AG04449 (cell line): ENCODE data around the gene CD300LF.

Experiments
- CTCF ChIA-PET: fragments of 350-600 bp; formaldehyde crosslinking; extraction: SDS; loops from one replicate; lab custom pipeline; 2021; ENCODE audit warnings: antibody characterized with exemption; lab: Yijun Ruan, JAX
- POLR2A ChIA-PET: fragments of 400-600, 350-600 bp; formaldehyde crosslinking; extraction: SDS; loops from one replicate; lab custom pipeline; 2020; ENCODE audit warnings: antibody characterized with exemption, inconsistent platforms; lab: Yijun Ruan, JAX
- DNase-seq: peaks from one replicate; pipeline ENCODE4 v3.0.0-alpha.2; 2010; ENCODE audit warnings: low read depth, low spot score
- H3K4me3 ChIP-seq: 2 replicates; pipeline ENCODE4 v1.5.1; 2011; ENCODE audit warnings: low read depth, mild to moderate bottlenecking, control low read depth, low read length
- TF ChIP-seq, protein P1 (sequence below): IDR thresholded peaks from one replicate; pipeline ENCODE4 v1.5.1; 2011; ENCODE audit warnings: mild to moderate bottlenecking, moderate library complexity, low read length, control low read depth, inconsistent platforms; ENCODE audit not compliant: insufficient read depth; ENCODE audit errors: missing control alignments

Gene CD300LF

DNA sequence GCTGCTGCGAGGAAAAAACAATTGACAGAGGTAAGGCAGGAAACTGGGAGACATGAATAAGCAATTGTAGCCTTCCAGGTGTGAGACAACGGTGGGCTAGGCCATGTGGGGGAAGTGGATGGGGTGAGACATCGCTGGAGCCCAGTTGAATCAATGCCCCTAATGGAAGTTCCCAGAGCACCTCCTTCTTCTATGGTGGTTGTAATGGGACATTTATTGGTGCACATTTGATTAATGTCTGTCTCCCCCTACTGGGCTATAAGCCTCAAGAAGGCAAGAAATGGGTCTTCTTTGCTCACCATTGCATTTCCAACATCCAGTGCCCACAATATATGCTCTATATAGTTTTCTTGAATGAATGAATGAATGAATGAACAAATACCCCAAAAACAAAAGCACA lies 66.5 kb downstream of the CD300LF start:
- CTCF ChIA-PET: no interaction called here
- no peak for DNase-seq
- POLR2A ChIA-PET: no interaction called here
- H3K4me3 ChIP-seq: no peak overlapping the region
- TF ChIP-seq, protein P1, sequence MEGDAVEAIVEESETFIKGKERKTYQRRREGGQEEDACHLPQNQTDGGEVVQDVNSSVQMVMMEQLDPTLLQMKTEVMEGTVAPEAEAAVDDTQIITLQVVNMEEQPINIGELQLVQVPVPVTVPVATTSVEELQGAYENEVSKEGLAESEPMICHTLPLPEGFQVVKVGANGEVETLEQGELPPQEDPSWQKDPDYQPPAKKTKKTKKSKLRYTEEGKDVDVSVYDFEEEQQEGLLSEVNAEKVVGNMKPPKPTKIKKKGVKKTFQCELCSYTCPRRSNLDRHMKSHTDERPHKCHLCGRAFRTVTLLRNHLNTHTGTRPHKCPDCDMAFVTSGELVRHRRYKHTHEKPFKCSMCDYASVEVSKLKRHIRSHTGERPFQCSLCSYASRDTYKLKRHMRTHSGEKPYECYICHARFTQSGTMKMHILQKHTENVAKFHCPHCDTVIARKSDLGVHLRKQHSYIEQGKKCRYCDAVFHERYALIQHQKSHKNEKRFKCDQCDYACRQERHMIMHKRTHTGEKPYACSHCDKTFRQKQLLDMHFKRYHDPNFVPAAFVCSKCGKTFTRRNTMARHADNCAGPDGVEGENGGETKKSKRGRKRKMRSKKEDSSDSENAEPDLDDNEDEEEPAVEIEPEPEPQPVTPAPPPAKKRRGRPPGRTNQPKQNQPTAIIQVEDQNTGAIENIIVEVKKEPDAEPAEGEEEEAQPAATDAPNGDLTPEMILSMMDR: no peak

- no peak overlapping the region for H3K4me3 ChIP-seq
- CTCF ChIA-PET: no interaction called here
- TF ChIP-seq, protein P1: no peak
- POLR2A ChIA-PET: no interaction called here
- no peak for DNase-seq
These were observed 67.7 kb downstream of the CD300LF start for GRCh38 chr17:74645010-74645409.

DNA sequence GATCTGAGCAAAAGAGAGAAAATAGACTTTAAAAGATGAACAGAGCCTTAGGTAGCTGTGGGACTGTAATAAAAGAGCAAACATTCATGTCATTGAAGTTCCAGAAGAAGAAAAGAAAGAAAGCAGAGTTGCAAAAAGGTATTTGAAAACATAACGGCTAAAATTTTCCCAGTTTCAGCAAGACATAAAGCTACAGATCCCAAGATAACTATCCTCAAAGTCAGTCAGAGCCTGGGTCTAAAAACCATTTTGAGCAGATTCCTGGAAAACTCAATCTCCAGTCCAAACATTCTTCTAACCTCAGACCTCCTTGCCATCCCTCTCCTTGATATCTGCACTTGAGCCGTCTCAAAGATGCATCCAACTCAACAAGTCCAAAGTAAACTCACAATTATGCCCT lies 68.3 kb downstream of the CD300LF start:
- ChIA-PET CTCF (no interaction called here), POLR2A (no interaction called here)
- no peak for DNase-seq
- no peak overlapping the region for H3K4me3 ChIP-seq
- TF ChIP-seq, protein P1: no peak
